Mucosa of gallbladder (tissue), 1 donor: ENCODE data around the gene HDAC6. TPM values are rescaled to one million over a fixed set of nuclear protein-coding genes. Genes with fewer than 3 reads are reported as not detected.
"Not testable (repeated sequence)": the region's sequence is repeated elsewhere in the genome, so short reads cannot be mapped to it uniquely, and the experiment has no call there.

Source experiments
- DNase-seq: peaks from one replicate; pipeline ENCODE4 v3.0.0-alpha.2; 2020; ENCODE audit warnings: low spot score
- total RNA-seq: library from RNA; stranded (reverse); gene quantifications from one replicate; pipeline ENCODE4 v1.2.1, GENCODE V29; 2021
- donor health status: DM: no; HTN: no; CAD: no.

HDAC6 gene
- total RNA-seq, 1 donor from 2014 or later = 108 TPM

DNA sequence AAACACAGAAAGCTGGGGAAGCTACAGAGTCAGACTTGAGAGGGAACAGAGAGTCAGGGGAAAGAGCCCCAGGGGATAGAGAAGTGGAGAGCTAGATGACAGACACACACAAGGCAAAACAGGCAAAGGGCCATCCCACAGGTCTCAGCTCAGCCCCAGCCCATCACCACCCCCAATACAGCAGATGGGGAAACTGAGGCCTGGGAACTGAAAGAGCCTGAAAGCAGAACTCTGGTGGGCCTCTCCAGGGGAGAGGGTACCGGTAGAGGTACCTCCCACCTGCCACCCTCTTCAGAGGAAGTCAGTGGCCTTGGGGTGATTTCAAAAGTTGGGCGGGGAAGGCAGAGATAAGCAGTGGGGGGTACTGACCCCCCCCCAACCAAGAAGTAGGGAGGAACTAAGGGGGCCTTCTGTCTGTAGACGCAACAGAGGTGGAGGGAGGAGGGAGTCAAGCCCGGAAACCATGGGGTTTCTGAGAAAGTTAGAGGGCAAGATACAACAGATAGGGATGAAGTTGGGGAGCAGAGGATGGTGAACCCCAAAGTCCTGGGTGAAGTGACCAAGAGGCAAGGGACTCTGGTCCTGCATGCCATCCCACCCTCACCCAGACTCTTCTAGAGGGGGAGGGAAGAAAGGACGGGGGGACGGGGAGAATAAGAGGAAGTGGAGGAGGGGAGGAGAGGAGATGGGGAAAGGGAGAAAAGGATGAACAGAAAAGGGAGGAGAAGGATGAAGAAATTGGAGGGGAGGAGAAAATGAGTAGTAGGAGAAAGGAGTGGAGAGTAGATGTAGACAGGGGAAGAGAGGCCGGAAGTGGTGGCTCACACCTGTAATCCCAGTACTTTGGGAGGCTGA lies 12.3 kb upstream of the HDAC6 start:
- DNase-seq = no peak

DNA sequence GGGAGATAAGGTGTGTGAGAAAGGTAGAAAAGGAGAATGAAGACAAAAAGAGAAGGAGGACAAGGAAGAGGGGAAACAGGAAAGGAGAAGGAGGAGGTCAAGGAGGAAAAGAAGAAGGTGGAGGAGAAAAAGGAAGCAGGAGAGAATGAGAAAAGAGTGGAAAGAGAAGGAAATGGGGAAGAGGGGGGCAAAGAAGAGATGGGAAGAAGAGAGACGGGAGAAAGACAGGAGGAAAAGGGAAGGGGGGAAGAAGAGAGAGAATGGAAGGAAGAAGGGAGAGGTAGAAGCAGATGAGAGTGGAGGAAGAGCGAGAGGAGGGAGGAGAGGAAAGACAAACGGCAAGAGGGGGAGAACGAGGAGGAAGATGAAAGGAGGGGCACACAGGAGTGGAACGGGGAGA lies 11.4 kb upstream of the HDAC6 start:
- no peak for DNase-seq

DNA sequence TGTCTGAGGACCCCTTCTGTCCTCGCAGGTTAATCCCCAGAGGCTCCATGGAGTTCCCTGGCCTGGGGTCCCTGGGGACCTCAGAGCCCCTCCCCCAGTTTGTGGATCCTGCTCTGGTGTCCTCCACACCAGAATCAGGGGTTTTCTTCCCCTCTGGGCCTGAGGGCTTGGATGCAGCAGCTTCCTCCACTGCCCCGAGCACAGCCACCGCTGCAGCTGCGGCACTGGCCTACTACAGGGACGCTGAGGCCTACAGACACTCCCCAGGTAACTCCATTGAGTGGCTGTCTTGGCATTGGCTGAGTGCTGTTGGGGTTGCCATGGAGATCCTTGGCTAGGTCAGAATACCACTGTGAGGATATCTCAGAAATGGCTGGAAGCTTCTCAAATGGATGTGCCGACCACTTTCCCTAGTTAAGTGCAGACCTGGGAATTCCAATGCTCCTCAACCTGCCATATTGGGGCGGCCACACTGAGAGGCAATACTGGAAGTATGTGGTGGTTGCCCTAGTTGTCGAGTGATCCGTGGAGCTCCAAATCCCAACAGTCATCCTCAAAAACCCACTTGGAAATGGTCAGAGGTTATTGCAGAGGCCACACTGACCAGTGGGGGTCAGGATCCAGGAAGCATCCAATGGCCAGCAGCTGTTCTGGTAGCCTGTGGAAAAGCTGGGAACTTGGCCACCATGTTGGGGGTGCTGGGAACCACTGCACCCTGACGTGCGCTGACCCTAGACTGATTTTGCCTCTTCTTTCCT lies 10.6 kb upstream of the HDAC6 start:
- no peak for DNase-seq

DNA sequence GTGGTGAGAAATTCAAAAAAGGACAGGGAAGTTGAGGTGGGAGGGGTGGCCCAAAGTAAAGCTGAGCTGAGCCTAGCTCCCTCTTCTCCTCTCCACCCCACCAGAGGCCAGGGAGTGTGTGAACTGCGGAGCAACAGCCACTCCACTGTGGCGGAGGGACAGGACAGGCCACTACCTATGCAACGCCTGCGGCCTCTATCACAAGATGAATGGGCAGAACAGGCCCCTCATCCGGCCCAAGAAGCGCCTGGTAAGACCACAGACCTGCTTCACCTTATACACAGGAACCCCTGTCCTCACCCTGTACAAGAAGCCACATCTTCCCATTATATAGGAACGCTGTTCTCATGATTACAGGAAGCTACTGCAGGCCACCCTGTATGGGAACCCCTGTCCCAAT lies 9.6 kb upstream of the HDAC6 start:
- DNase-seq = no peak

DNA sequence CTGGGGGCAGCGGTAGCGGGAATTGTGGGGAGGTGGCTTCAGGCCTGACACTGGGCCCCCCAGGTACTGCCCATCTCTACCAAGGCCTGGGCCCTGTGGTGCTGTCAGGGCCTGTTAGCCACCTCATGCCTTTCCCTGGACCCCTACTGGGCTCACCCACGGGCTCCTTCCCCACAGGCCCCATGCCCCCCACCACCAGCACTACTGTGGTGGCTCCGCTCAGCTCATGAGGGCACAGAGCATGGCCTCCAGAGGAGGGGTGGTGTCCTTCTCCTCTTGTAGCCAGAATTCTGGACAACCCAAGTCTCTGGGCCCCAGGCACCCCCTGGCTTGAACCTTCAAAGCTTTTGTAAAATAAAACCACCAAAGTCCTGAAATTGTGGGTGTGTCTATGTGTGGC lies 7.9 kb upstream of the HDAC6 start:
- no peak for DNase-seq

DNA sequence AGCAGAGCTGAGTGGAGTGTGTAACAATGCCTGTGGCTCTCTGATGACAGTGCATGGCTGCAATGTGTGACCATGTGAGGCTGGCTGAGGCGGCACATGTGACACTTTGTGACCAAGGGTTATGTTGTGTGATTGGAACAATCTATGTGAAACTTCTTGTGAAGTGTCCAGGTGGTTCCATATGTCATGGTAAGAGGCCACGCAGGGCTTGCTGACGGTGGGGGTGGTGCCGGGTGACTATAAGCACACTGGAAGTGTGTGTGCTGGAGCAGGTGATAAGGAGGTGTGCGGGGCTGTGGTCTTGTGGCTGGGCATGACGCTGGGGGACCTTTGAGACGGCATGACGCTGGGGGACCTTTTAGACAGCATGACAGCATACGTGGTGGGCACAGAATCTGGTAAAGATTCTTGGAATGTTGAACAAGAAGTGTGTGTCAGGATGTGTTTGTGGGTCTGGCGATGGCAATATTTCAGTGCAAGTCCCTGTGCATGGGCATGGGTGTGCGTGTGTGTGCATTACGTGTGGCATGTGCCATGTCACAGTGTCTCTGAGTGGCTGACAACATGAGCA lies 7.4 kb upstream of the HDAC6 start:
- DNase-seq = no peak

DNA sequence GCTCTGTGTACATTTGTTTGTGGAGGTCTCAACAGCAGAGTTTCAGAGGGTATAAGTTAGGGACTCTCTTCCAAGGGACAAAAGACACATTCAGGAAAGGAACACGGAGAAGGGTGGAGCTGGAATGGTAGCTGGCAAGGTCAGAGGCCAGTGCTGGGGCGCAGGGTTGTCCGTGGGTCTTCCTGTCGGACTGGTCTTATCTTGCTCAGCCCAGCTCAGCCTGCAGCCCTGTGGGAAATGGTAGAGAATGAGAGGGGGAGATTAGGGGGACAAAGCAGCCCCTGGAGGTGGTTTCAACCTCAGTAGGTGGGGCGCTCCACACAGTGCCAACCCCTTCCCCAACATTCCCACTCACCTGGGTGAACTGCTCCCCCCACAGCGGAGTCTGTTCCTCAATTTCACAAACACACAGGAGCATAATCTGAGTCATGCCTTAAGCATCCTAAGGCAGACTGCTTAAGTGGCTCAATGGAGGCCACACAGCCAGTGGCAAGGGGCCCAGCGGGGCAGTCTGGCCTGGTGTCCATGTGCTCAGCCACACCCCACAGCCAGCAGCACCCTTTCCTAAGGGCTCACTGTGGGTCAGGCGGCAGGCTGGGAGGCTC lies 6.9 kb upstream of the HDAC6 start:
- DNase-seq = no peak

DNA sequence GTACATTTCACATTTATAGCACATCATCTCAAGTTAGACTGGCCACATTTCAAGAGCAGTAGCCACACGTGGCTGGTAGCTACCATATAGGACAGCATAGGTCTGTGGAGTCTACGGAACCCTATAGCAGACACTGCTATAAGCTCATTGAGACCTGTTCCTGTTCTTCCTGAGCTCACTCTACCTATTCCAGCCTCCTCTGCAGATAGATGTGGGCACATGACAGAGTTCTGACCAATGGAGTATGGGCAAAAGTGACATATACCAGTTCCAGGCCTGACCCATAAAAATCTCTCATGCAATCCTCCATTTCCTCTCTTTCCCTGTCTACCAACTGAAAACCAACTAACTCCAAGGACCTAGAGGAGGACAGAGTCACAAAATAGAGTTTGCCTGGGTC lies 3.5 kb upstream of the HDAC6 start:
- no peak for DNase-seq

DNA sequence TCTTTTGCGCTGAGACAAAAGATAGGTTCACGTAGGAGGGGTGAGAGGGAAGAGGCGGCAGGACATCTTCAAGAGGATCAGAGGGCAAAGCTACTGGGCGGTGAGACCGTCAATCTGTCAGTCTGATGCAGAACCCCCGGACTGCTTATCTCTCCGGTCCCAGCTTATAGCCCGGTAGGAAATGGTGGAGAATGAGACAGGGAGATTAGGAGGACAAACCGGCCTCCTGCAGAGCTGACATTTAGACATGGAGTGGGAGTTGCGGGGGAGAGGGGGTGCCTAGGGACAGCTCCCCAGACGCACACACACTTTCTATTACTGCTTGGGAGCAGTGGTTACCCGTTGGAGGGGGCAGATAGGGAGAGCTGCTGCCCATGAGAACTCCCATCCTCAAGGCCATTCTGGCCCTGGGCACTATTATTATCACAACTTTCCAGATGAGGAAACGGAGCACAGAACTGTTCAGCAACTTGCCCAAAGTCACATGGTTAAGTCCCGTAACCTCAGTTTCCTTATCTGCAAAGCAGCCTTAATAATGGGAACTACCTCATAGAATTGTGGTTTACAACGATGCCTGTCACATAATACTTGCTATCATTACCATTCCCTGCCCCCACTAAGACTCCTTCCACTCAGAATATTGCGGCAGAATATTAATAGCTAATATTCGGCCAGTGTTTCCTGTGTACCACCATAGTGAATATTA lies 1.1 kb upstream of the HDAC6 start:
- no peak for DNase-seq

DNA sequence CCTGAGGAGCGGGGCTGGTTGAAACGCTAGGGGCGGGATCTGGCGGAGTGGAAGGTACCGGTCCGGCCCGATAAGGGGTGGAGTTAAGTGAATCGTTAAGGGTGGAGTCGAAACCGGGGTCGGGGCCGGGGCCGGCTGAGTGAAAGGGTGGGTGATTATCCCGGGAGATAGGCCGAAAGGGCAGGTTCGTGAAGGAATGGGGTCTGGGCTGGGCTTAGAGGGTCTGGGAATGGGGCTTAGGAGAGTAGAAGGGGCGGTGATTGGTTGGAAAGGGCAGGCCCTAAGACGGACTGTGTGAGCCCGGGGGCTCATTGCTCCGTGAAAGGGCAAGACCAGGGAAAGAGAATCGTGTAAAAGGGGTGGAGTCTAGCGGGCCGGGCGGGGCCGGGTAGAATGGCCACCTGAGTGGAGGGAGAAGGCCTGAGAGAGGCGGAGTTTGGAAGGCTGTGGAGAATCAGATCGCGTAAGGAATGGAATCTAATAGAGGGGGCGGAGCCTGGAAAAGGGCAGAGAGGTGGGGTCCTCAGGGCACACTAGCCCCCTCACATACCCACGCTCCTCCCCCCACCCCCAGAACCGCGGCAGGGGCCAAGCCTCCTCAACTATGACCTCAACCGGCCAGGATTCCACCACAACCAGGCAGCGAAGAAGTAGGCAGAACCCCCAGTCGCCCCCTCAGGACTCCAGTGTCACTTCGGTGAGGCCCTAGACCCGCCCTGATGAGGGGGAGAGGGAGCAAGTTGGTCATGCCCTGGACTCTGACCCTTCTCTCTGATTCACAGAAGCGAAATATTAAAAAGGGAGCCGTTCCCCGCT lies 430 bp downstream of the HDAC6 start:
- peak; percentile 78 for DNase-seq

DNA sequence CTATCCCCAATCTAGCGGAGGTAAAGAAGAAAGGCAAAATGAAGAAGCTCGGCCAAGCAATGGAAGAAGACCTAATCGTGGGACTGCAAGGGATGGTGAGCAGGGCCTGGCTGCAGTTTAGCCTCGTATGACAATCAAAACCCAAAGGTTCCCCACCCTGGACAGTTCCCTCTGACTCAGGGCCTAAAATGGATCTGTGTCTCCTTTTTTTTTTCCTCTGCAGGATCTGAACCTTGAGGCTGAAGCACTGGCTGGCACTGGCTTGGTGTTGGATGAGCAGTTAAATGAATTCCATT lies 986 bp downstream of the HDAC6 start:
- no peak for DNase-seq

DNA sequence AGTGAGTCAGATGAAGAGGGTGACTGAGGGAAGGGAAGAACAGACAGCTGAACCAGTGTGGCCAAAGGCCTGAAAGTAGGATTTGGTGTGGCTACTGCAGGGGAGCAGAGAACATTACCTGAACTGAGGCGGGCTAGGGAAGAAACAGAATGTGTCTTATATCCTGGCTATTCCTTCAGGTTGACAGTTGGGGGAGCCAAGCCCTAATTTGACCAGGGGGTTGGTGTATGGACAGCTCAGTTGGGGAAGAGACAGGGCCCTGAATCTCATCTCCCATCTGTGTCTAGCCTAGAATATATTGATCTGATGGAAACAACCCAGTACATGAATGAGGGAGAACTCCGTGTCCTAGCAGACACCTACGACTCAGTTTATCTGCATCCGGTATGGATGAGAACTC lies 4.2 kb downstream of the HDAC6 start:
- DNase-seq = no peak

DNA sequence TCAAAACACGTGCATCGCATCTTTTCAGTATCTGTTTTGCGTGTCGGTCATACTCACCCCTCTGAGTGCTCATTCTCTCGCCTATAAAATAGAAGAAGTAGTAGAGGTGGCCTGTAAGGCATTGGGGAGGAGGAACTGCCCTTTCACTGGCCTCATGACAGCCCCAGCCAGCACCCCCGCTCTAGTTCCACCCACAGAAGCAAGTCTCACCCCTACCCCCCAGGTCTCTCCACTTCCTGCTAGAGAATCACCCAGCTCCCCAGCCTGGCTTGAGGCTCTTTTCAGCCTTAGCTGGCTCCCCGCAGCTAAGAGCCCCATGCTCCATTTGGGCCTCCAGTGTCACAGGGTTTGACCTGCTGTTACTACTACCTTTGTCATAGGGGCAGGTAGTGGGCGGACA lies 11.8 kb downstream of the HDAC6 start:
- DNase-seq = no peak

DNA sequence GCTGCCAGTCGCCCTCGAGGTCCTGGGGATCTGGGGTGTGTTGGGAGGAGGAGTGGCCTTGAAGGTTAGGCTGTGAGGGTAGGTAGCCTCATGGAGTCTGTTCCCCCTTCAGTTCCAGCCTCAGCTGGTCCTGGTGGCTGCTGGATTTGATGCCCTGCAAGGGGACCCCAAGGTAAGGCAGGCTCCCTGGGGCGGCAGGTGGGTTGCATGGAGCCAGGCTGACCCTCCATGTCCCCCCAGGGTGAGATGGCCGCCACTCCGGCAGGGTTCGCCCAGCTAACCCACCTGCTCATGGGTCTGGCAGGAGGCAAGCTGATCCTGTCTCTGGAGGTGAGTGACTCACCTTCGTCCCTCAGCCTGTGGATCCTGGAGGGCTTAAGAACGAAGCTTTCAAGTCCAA lies 12.9 kb downstream of the HDAC6 start:
- no peak for DNase-seq

DNA sequence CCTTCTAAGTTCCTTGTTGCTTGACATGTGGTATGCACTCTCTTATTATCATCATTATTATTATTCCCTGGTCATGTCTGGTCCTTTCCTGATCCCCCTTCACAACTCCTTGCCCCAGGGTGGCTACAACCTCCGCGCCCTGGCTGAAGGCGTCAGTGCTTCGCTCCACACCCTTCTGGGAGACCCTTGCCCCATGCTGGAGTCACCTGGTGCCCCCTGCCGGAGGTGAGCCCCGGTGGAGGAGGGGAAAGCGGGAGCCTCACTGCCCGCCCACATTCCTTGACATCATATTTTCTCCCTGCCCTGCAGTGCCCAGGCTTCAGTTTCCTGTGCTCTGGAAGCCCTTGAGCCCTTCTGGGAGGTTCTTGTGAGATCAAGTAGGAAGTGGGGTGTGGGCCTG lies 13.4 kb downstream of the HDAC6 start:
- no peak for DNase-seq

DNA sequence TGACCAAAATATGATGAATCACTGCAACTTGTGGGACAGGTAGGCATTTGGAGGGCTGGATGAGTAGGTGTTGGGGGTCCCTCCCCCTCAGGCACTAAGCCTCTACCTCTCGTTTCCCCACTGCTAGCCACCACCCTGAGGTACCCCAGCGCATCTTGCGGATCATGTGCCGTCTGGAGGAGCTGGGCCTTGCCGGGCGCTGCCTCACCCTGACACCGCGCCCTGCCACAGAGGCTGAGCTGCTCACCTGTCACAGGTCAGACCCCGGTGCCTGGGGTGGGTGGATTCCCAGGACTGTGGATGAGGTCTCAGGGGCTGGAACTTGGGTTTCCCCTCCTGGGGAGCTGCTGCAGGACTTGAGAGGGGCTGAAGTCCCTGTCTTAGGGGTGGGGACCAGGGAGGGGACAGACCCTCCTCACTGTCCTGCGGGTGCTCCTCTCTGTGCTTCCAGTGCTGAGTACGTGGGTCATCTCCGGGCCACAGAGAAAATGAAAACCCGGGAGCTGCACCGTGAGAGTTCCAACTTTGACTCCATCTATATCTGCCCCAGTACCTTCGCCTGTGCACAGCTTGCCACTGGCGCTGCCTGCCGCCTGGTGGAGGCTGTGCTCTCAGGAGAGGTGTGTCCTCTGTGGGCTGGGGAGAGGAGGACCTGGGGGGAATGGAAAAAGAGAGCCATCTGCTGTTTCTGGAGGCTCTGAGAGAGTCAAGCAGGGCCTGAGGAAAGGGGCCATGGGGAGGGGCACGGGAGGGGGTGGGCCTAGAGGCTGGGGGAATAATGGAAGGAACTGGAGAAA lies 14.3 kb downstream of the HDAC6 start:
- DNase-seq = no peak

DNA sequence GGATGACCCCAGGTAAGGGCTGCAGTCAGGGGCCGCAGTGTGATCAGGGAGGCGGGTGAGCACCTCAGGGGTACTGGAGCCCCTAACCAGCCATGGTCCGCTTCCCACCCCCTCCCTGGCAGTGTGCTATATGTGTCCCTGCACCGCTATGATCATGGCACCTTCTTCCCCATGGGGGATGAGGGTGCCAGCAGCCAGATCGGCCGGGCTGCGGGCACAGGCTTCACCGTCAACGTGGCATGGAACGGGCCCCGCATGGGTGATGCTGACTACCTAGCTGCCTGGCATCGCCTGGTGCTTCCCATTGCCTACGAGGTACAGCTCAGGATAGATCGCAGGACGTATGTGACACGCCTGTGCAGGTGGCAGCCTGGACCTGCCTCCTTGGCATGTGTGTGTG lies 16.2 kb downstream of the HDAC6 start:
- DNase-seq = no peak

DNA sequence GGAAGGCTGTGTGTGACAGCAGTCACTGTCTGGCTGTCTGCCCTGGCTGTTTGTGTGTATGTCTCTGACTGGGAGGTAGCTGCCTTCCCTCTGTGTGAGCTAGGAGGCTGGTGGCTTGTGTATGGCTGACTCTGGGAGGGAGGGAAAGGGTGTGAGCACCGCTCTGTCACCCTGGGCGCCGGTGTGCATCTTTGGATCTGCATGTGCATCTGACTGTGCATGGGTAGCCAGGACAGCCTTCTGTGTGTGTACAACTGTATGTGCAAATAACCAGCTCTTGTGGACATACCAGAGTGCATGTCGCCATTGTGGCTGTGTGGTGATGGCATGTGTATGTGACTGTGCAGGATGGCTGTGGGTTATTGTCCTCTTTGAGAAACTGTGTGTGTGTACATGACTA lies 17.0 kb downstream of the HDAC6 start:
- DNase-seq = no peak

DNA sequence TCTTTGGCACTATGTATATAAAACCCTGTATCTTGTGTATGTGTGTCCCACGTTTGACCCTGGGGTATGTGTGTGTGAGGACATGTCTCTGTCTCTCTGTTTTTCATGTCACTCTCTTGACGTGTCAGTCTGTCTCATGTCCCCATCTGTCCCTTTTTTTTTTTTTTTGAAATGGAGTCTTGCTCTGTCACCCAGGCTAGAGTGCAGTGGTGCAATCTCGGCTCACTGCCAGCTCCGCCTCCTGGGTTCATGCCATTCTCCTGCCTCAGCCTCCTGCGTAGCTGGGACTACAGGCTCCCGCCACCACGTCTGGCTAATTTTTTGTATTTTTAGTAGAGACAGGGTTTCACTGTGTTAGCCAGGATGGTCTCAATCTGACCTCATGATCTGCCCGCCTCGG lies 17.5 kb downstream of the HDAC6 start:
- not testable (repeated sequence) for DNase-seq

DNA sequence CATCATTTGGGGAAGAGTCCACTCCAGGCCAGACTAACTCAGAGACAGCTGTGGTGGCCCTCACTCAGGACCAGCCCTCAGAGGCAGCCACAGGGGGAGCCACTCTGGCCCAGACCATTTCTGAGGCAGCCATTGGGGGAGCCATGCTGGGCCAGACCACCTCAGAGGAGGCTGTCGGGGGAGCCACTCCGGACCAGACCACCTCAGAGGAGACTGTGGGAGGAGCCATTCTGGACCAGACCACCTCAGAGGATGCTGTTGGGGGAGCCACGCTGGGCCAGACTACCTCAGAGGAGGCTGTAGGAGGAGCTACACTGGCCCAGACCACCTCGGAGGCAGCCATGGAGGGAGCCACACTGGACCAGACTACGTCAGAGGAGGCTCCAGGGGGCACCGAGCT lies 21.2 kb downstream of the HDAC6 start:
- DNase-seq = no peak
